GM21717 (cell line): ENCODE results near the gene TTYH1.

Experiments used
- ATAC-seq: cut with Tn5 transposase; IDR thresholded peaks from one replicate; pipeline ENCODE4 v1.9.1; 2021; ENCODE audit warnings: mild to moderate bottlenecking, moderate library complexity; ENCODE audit not compliant: unreplicated experiment

Gene TTYH1

DNA sequence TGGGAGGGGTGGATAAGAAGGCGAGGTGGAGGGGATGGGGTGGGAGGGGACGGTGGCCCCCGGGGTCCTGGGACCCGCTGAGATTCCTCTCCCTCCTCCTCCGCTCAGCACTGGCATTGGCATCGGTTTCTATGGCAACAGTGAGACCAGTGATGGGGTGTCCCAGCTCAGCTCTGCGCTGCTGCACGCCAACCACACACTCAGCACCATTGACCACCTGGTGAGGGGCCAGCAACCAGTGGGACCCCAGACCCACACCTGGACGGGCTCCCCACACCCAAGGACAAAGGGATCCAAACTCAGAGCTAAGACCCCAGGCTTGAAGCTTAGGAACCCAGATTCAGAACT is 5.9 kb downstream of the TTYH1 start:
- ATAC-seq = no peak

- ATAC-seq = no peak
Observed at GRCh38 chr19:54421521-54421920, 6.3 kb downstream of the TTYH1 start.

- ATAC-seq = no peak
Observed at GRCh38 chr19:54422136-54422535, 6.9 kb downstream of the TTYH1 start.

- no peak for ATAC-seq
Observed at GRCh38 chr19:54424201-54424600, 8.9 kb downstream of the TTYH1 start.

- ATAC-seq = no peak
Observed at GRCh38 chr19:54424660-54425381, 9.6 kb downstream of the TTYH1 start.

DNA sequence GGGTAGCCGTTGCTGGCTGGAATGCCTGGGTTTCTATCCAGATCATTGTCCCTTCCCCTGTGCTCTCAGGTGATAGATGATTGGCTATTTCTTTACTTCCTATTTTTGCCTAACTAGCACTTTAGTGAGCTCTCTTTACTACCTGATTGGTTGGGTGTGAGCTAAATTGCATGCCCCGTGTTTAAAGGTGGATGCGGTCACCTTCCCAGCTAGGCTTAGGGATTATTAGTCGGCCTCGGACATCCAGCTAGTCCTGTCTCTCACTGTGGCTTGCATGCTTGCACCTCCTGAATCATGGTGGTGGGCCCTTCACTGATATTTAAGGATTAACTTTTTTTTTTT is 10.1 kb downstream of the TTYH1 start:
- no peak for ATAC-seq

- no peak for ATAC-seq
Observed at GRCh38 chr19:54426291-54426931, 11.1 kb downstream of the TTYH1 start.

DNA sequence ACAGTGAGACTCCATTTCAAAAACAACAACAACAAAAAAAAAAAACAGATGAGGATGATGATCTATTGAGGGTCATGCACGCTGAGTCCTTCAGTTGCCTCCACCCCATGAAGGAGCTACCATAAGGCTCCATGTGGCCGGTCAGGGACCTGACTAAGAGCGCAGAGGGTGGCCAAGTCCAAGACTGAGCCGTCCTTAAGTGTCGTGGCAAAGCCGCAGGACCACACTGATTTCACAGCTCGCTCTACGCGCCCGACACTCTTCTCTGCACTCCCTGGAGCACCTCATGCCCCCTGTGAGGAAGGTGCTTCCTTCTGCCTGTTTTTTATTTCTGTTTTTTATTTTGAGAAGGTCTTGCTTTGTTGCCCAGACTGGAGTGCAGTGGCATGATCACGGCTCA is 12.3 kb downstream of the TTYH1 start:
- ATAC-seq = no peak

DNA sequence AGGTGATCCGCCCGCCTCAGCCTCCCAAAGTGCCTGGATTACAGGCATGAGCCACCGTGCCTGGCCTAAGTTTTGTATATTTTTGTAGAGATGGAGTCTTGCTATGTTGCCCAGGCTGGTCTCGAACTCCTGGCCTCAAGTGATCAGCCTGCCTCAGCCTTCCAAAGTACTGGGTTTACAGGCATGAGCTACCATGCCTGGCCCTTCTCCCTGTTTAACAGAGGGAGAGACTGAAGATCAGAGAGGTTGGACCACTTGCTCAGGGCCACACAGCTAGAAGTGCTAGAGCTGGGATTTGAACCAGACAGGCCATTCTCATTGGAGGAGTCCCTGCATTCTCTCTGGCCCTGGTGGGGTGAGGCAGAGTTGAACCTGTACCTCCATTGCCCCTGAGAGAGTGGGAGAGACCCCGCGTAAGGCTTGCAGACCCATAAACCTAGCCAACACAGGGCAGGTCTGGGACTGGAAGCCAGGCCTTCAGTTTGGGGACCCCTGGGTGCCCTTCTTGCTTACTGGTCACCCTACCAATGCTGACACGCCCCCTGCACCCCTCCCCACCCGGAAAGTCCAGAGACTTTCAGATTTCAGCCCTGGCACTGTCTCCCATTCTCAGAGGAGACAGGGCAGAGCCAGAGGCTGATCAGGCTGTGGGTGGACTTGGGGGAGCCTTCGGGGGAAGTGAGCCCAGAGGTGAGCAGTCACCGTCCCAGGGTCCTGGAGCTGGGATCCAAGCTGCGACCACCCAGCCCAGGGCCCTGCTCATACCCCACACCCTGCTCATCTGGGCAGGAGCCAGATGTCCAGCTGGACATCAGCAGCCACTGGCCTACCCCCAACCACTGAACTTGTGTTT is 13.3 kb downstream of the TTYH1 start:
- ATAC-seq = no peak

- no peak for ATAC-seq
Observed at GRCh38 chr19:54429176-54429495, 13.9 kb downstream of the TTYH1 start.

- no peak for ATAC-seq
Observed at GRCh38 chr19:54429545-54430227, 14.4 kb downstream of the TTYH1 start.

- ATAC-seq = no peak
Observed at GRCh38 chr19:54430306-54431254, 15.3 kb downstream of the TTYH1 start.

DNA sequence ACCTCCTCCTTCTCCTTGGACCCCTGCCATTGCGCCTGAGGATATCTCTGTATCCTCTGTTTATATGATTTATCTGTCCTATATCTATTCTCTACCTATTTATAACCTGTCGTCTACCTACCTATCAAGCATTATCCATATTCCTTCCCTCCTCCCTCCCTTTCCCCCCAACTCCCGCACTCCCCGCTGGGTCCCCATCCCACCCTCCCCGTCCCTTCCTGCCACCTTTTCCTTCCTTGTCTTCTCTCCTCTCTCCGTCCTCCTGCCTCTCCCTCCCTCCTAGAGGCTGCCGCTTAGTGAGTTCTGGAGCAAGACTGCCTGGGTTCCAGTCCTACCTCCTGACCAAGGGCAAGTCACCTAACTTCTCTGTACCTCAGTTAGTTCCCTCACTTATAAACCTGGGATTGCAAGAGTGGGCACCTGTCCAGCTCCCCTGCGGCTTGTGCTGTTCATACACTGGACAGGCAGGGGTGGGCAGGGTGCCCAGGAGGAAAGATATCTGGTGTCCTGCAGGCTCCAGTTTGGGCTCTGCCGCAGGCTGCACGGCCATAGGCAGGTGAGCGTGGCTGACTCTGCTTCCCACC is 16.1 kb downstream of the TTYH1 start:
- no peak for ATAC-seq

DNA sequence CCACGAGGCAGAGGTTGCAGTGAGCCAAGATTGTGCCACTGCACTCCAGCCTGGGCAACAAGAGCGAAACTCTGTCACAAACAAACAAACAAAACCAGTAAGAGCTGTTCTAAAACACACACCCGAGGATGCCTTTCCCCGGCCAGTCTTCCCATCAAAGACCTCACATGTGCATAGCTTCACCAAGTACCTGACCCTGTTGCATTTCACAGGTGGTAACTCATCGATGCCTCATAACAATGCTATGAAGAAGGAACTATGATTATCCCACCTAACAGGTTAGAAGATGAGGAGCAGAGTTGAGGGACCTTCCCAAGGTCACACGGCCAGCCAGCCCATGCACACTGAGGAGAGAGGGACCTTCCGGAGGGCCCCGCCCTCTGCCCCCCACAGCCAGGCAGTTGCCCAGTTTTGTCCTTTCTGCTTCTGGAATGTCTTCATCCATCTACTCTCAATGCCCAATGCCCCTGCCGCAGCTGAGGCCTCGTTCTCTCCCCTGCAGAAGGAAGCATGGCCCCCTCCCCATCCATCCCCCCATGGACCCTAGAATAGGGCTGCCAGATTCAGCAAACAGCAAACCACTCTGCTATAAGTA is 17.0 kb downstream of the TTYH1 start:
- no peak for ATAC-seq

- no peak for ATAC-seq
Observed at GRCh38 chr19:54433697-54434096, 18.4 kb downstream of the TTYH1 start.

- no peak for ATAC-seq
Observed at GRCh38 chr19:54434112-54434872, 19.0 kb downstream of the TTYH1 start.

- ATAC-seq = no peak
Observed at GRCh38 chr19:54434873-54435214, 19.6 kb downstream of the TTYH1 start.

DNA sequence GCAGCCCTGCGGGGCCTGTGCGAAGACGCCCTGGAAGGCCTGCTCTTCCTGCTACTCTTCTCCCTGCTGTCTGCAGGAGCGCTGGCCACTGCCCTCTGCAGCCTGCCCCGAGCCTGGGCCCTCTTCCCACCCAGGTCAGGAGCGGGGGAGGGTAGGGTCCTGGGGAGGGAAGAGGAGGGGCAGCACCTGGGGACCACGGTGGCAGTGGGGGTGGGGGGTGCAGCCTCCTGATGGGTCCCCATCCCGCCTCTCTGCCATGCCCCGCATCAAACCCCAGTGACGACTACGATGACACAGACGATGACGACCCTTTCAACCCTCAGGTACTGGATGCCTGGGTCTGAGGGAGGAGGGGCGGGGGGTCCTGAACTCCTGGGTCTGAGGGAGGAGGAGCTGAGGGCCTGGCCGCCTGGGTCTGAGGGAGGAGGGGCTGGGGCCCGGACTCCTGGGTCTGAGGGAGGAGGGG is 20.3 kb downstream of the TTYH1 start:
- no peak for ATAC-seq

GRCh38 chr19:54436031-54436523 is 20.8 kb downstream of the TTYH1 start:
- no peak for ATAC-seq
